Body of pancreas (tissue), 4 donors: Measurements from ENCODE around the gene PKN1. TPM values are rescaled to one million over a fixed set of nuclear protein-coding genes. Genes with fewer than 3 reads are reported as not detected.

ENCODE experiments used
- ATAC-seq: fragments of 150-250 bp; one replicate; pipeline ENCODE4 v1.9.1; 2016
- DNase-seq, 4 donors: peaks; one replicate each; pipeline ENCODE4 v3.0.0-alpha.2; 2019
- H3K27ac ChIP-seq, 4 donors: fragments of 200-600 bp; sonication (generic); 1 replicate in 3 of 4; 2 replicates in 1 of 4; pipeline versions ENCODE4 v1.5.1 to v1.6.1; 2016 to 2019; ENCODE audit warnings: mild to moderate bottlenecking in 1 of 4, mixed read lengths in 1 of 4, moderate library complexity in 1 of 4
- H3K27me3 ChIP-seq, 2 donors: fragments of 200-600 bp; sonication (generic); one replicate each; pipeline ENCODE4 v1.6.0; 2016; ENCODE audit warnings: mild to moderate bottlenecking in 1 of 2
- H3K36me3 ChIP-seq, 2 donors: fragments of 200-600 bp; sonication (generic); replicated peaks in 1 of 2; 2 replicates each; pipeline ENCODE4 v1.5.1; 2016; ENCODE audit warnings: low read depth in 2 of 2; ENCODE audit not compliant: insufficient read depth in 1 of 2
- H3K4me1 ChIP-seq: fragments of 200-600 bp; sonication (generic); one replicate; pipeline ENCODE4 v1.6.0; 2016
- H3K4me3 ChIP-seq, 2 donors: fragments of 200-600 bp; sonication (generic); 1 replicate in 1 of 2; 2 replicates in 1 of 2; pipeline ENCODE4 v1.5.1; 2016 to 2019
- H3K9me3 ChIP-seq, 3 donors: fragments of 200-600 bp; sonication (generic); 1 replicate in 2 of 3; 2 replicates in 1 of 3; pipeline ENCODE4 v1.5.1; 2016
- CTCF ChIP-seq, 7 experiments: fragments of 450-650 bp in 4 of 7; fragments of 200-600 bp in 3 of 7; sonication (generic) in 3 of 7; IDR thresholded peaks; one replicate each; pipeline ENCODE4 v1.5.1; 2016 to 2019; ENCODE audit warnings: antibody characterized with exemption in 7 of 7
- POLR2A ChIP-seq, 3 donors: fragments of 450-650 bp; IDR thresholded peaks; one replicate each; pipeline ENCODE4 v1.6.1; 2016; ENCODE audit warnings: antibody characterized with exemption in 3 of 3, mild to moderate bottlenecking in 2 of 3
- WGBS, 2 donors: methylation state at CpG; one replicate each; pipeline ENCODE4 v1.1.5; 2017; 5-methylcytosine and 5-hydroxymethylcytosine counted together
- intact Hi-C: fragments of 100-400 bp; cut with DNase I; formaldehyde crosslinking; loops from one replicate; pipeline ENCODE4 v1.15.1; 2023
- total RNA-seq, 2 donors: library from RNA; depleted of rRNA; stranded (reverse); fragments of >200 nt; gene quantifications; one replicate each; pipeline ENCODE4 v1.1.0, GENCODE V29; 2016

Gene PKN1
- total RNA-seq, 2 donors from 2014 or later, result 82.5 to 83.4 TPM

GRCh38 chr19:14428882-14429416 lies 4.2 kb upstream of the PKN1 start:
- TF ChIP-seq POLR2A (IDR thresholded peaks at IDR 0.05), result no peak
- TF ChIP-seq CTCF (IDR thresholded peaks at IDR 0.05), result no peak
- intact Hi-C loops, result no loop called here
- no peaks in the 10 kb centered on the region for H3K27me3 ChIP-seq
- DNase-seq (no peak), ATAC-seq (no peak)
- H3K4me1 ChIP-seq, result peaks cover 18% of the 10 kb centered on the region
- H3K9me3 ChIP-seq, result no peaks in the 10 kb centered on the region
- WGBS, 2 donors, result 50 to 56% methylated on average over 4 of the region's 4 CpGs
- H3K27ac ChIP-seq, result no peak overlapping the region
- no peaks in the 10 kb centered on the region for H3K36me3 ChIP-seq
- H3K4me3 ChIP-seq, result no peak overlapping the region

GRCh38 chr19:14430712-14431111 lies 2.4 kb upstream of the PKN1 start:
- ATAC-seq, result no peak
- TF ChIP-seq POLR2A (IDR thresholded peaks at IDR 0.05) (no peak), CTCF (IDR thresholded peaks at IDR 0.05) (no peak)
- H3K27ac ChIP-seq, result no peak overlapping the region
- intact Hi-C loops, result no loop called here
- H3K36me3 ChIP-seq, result no peaks in the 10 kb centered on the region
- peaks cover 32% of the 10 kb centered on the region for H3K4me1 ChIP-seq
- DNase-seq, result no peak
- H3K9me3 ChIP-seq, result no peaks in the 10 kb centered on the region
- whole genome bisulfite sequencing, 2 donors, result 65 to 70% methylated on average over 3 of the region's 3 CpGs
- H3K4me3 ChIP-seq, result no peak overlapping the region
- H3K27me3 ChIP-seq, result no peaks in the 10 kb centered on the region

- WGBS, 2 donors, result 1 to 24% methylated on average over 3 to 51 of the region's 52 CpGs
- H3K27ac ChIP-seq, result peak overlapping the region; percentile 43 to 79 (median 68)
- intact Hi-C loops, result no loop called here
Measured at GRCh38 chr19:14433554-14434501, 722 bp downstream of the PKN1 start.

GRCh38 chr19:14434543-14435319 lies 1.6 kb downstream of the PKN1 start:
- TF ChIP-seq POLR2A (IDR thresholded peaks at IDR 0.05), result peak in 2 of 3 donors; percentile 20 to 25
- TF ChIP-seq CTCF (IDR thresholded peaks at IDR 0.05), result no peak
- WGBS, 2 donors, result 56 to 85% methylated on average over 4 to 23 of the region's 23 CpGs
- no peaks in the 10 kb centered on the region for H3K36me3 ChIP-seq
- H3K4me3 ChIP-seq, result no peak overlapping the region
- H3K27ac ChIP-seq, result peak overlapping the region in 3 of 4 donors; percentile 67 to 79 (median 69)
- H3K9me3 ChIP-seq, result no peaks in the 10 kb centered on the region
- ATAC-seq, result peak; percentile 39
- intact Hi-C loops, result no loop called here
- H3K4me1 ChIP-seq, result peaks cover 32% of the 10 kb centered on the region
- peak; percentile 21 to 60 (median 48) for DNase-seq
- H3K27me3 ChIP-seq, result no peaks in the 10 kb centered on the region

More at GRCh38 chr19:14433554-14434501, 722 bp downstream of the PKN1 start:
- DNase-seq (peak; percentile 40 to 66 (median 54)), ATAC-seq (peak; percentile 47)
- Histone ChIP-seq H3K4me1 (peaks cover 32% of the 10 kb centered on the region), H3K36me3 (no peaks in the 10 kb centered on the region), H3K9me3 (no peaks in the 10 kb centered on the region), H3K27me3 (no peaks in the 10 kb centered on the region), H3K4me3 (peak overlapping the region; percentile 46 to 70)
- TF ChIP-seq CTCF (IDR thresholded peaks at IDR 0.05) (peak in 1 of 7 experiments; percentile 5), POLR2A (IDR thresholded peaks at IDR 0.05) (no peak)
